ENCODE data around the gene WDR91. TPM values are rescaled to one million over a fixed set of nuclear protein-coding genes. Genes with fewer than 3 reads are reported as not detected.

Gene WDR91
- 4.4 and 7.2 TPM in 2 replicates for total RNA-seq

DNA sequence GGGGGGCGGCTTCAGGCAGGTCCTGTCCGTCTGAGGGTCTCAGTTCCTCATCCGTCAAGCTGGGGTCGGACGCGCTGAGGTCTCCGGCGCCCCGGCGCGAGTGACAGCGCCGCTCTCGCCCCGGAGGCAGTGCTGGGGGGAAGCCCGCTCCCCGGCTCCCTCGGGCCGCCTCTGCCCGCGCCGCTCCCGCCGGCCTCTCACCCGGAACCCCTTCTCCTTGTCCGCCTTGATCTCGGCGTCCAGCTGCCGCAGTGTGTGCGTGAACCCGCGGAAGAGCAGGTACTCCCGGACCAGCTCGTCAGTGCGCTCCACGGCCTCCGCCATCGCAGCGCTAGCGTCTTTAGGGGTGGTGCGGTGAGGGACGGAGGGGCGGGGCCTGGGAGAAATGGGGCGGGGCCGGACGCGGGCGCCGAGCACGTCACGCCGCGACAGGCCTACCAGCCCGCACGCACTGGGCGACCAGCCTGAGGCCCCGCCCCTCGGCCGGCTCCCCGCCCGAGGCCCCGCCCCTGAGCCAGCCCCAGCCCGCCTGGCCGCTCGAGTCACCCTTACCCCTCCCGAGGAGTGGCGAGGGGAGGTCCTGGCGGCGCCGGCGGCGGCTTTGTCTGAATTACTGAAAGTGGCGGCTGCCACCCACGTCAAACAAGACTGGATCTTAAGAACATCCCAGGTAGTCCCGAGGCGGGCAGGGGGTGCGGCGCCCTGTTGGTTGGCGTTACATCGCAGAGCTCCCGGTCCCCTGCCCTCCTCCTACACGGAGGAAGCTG, at the start of gene WDR91:
WDR91 (minus strand) TSS at position 348 of the 767 bp plus-strand sequence; CDS start at position 324, 24 bp downstream.

DNA sequence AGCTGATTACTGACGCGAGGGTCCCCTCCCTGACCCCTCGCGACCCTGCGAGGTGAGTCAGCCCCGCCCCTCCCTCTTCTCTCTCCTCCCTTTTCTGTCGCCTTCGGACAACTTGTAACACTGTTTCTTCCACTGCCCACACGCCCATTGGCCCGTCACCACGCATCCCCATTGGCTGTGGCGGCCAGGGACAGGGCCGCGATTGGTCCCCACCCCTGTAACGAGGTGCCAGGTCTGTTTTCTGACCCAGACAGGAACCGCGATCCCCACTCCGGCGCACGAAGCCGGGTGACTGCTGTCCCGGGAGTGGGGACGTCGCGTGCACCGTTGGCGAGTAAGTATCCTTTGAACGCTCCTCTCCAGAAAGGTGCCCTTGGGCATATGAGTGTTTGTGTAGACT, 22.2 kb upstream of the WDR91 start, which contains the start of gene STRA8:
STRA8 (plus strand) TSS at position 269 of the 400 bp plus-strand sequence. CDS start 6,687 bp downstream, outside the sequence.

DNA sequence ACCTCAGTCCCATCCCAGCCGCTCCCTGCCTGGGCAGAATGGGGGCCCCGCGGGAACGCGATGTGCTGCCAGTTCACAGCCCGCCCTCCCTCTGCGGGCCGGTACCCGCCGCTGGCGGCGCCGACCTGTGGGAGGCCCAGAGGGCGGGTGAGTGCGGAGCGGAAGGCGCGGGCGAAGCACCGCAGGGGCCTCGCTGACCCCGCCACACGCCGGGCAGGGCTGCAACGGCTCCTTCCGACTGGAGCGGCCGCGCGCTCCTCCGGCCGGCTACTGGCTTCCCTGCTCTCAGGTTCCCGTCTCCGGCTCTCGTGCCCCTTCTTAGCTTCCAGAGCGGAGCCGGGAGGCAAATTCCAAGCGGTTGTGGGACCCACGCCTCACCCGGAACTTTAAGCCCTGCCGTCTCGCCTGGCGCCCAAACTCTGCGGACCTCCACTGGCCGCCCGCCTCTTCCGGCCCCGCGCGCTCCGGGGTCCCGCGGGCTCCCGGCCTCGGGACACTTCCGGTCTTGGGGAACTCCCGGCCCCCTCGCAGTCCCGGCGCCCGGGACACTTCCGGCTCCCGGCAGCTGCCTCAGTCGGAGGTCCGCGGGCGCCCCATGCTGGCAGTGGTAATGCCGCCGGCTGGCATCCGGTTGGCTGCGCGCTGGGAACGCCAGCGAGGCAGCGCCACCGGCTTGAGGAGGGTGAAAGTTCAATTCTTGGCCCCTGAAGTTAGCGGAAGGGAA, 40.9 kb downstream of the WDR91 start, which contains the start of gene CYREN:
CYREN (minus strand) TSS at position 434 of the 724 bp plus-strand sequence. CDS start 1,785 bp downstream, outside the sequence.

DNA sequence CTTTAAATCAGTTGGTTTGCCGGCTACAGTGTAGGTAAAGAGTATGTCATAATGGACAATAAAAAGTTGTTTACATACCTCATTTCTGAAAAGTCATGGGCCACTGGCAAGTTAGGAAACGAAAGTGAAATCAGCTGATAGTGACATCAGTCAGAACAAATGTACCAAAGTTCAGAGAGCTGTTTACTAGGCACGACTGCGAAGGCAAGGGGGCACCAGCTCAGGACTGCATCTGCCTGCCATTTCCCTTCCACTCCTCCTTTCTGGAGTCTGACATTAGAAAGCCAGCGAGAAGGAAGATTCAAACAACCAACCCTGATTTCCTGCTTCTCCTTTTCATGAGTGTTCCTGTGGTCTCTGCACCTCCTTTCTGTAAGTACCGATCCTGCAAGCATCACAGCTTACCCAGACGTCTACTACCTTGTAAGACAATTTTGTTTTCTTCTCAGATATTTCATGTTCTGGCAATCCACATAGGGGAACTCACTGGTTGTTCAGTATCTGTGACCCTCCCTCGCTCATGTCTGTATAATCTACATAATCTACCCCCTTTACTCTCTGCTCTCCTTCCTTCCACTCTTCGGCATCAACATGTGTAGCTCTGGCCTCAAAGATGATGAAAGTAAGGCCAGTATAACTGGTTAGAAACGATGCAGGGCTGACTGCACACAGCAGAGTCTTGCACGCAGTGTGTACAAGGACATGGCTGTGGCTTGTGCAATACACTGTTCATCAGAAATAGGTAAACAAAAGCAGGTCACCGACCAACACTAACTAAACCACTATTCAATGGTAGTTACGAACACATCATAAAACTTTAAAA, 63.2 kb downstream of the WDR91 start, which contains the start of gene TMEM140:
TMEM140 (plus strand) TSS at position 174 of the 823 bp plus-strand sequence. CDS start 16,370 bp downstream, outside the sequence.

Other genes starting within 250 kb of the WDR91 start
- 1.1 and 7.0 TPM in 2 replicates for gene AGBL3, start 225.0 kb downstream of the WDR91 start, total RNA-seq
- 25.7 and 31.1 TPM in 2 replicates for gene TMEM140, start 63.5 kb downstream of the WDR91 start, total RNA-seq
- 25.1 and 32.4 TPM in 2 replicates for gene CYREN, start 40.8 kb downstream of the WDR91 start, total RNA-seq
- gene STRA8, start 22.3 kb upstream of the WDR91 start, total RNA-seq = not detected in 2 replicates

Measured in cardiac ventricle fibroblast (primary cell).